DOHH2 (cell line): ENCODE measurements around the gene LCN2.

Source experiments
- H3F3A ChIP-seq: fragments of 200-600 bp; sonication (generic), shearing (Covaris generic); 2 replicates; pipeline ENCODE4 v1.6.0; 2016; ENCODE audit warnings: antibody characterized with exemption, mild to moderate bottlenecking; ENCODE audit not compliant: control insufficient read depth, insufficient read depth
- H3K27ac ChIP-seq: fragments of 200-600 bp; sonication (generic); 2 replicates; pipeline ENCODE4 v1.5.1; 2014; ENCODE audit warnings: low read depth, mild to moderate bottlenecking, low read length, moderate library complexity
- H3K27me3 ChIP-seq: fragments of 200-600 bp; sonication (generic); 2 replicates; pipeline ENCODE4 v1.6.1; 2014; ENCODE audit warnings: mild to moderate bottlenecking, low read length, mixed read lengths; ENCODE audit not compliant: control insufficient read depth
- H3K36me3 ChIP-seq: fragments of 200-600 bp; sonication (generic); 2 replicates; pipeline ENCODE4 v1.6.1; 2014; ENCODE audit warnings: mild to moderate bottlenecking, low read length, moderate library complexity, mixed read lengths; ENCODE audit not compliant: control insufficient read depth
- H3K4me1 ChIP-seq: fragments of 200-600 bp; sonication (generic); 2 replicates; pipeline ENCODE4 v1.6.1; 2014; ENCODE audit warnings: mild to moderate bottlenecking, low read length, mixed read lengths; ENCODE audit not compliant: control insufficient read depth
- H3K4me2 ChIP-seq: fragments of 200-600 bp; sonication (generic); 2 replicates; pipeline ENCODE4 v1.6.0; 2014; ENCODE audit warnings: mild to moderate bottlenecking, low read length, moderate library complexity
- H3K4me3 ChIP-seq: fragments of 200-600 bp; sonication (generic); 2 replicates; pipeline ENCODE4 v1.5.1; 2014; ENCODE audit warnings: mild to moderate bottlenecking, low read length, mixed read lengths
- H3K79me2 ChIP-seq: fragments of 200-600 bp; sonication (generic); 2 replicates; pipeline ENCODE4 v1.6.1; 2014; ENCODE audit warnings: mild to moderate bottlenecking, low read length, mixed read lengths; ENCODE audit not compliant: control insufficient read depth
- H3K9me2 ChIP-seq: fragments of 200-600 bp; sonication (generic); replicated peaks from 2 replicates; pipeline ENCODE4 v1.6.1; 2014; ENCODE audit warnings: mild to moderate bottlenecking, low read length, mixed read lengths; ENCODE audit not compliant: control insufficient read depth
- H3K9me3 ChIP-seq: fragments of 200-600 bp; sonication (generic); 2 replicates; pipeline ENCODE4 v1.6.1; 2014; ENCODE audit warnings: antibody characterized with exemption, low read length, mixed read lengths; ENCODE audit not compliant: control insufficient read depth, insufficient read depth
- H4K20me1 ChIP-seq: fragments of 200-600 bp; sonication (generic); 2 replicates; pipeline ENCODE4 v1.6.0; 2014; ENCODE audit warnings: low read depth, mild to moderate bottlenecking, antibody characterized with exemption, low read length, moderate library complexity; ENCODE audit not compliant: control insufficient read depth, insufficient read depth
- EZH2phosphoT487 ChIP-seq: fragments of 200-600 bp; sonication (generic); IDR thresholded peaks from 2 replicates; pipeline ENCODE4 v1.6.1; 2017; ENCODE audit warnings: borderline replicate concordance, mild to moderate bottlenecking, antibody characterized with exemption, low read length, moderate library complexity, mixed read lengths
- TF ChIP-seq, protein P1 (sequence below): fragments of 200-600 bp; sonication (generic); IDR thresholded peaks from one replicate; pipeline ENCODE4 v1.5.1; 2014; ENCODE audit warnings: antibody characterized with exemption, mild to moderate bottlenecking, low read depth, low read length; ENCODE audit not compliant: poor library complexity, severe bottlenecking

Gene LCN2

DNA sequence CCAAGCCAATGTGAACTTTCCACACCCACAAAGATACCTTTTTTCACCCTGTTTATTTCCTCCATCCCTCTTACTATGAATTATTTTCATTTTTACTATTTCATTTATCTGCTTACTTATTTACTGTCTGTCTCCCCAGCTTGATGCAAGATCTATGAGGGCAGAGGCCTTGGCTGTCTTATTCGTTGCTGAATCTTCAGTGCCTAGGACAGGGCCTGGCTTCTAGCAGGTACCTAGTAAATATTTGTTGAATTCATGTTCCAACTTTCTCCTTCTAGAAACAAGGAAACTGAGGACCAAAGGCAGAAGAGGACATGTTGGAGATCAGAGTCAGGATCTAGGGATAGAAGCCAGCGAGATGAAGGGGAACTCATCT is 53.4 kb downstream of the LCN2 start:
- H3K4me3 ChIP-seq: peak overlapping the region; percentile 52

More for the DNA sequence above, 53.4 kb downstream of the LCN2 start:
- Histone ChIP-seq H4K20me1 (no peaks in the 10 kb centered on the region), H3K27me3 (peaks cover 37% of the 10 kb centered on the region), H3K4me1 (peaks cover 16% of the 10 kb centered on the region), H3K36me3 (no peaks in the 10 kb centered on the region), H3K4me2 (peak overlapping the region; percentile 79), H3K9me2 (no peaks in the 10 kb centered on the region), H3K79me2 (no peaks in the 10 kb centered on the region), H3K9me3 (no peaks in the 10 kb centered on the region), H3F3A (no peaks in the 10 kb centered on the region), H3K27ac (no peak overlapping the region)
- TF ChIP-seq EZH2phosphoT487: no peak
- TF ChIP-seq, protein P1, sequence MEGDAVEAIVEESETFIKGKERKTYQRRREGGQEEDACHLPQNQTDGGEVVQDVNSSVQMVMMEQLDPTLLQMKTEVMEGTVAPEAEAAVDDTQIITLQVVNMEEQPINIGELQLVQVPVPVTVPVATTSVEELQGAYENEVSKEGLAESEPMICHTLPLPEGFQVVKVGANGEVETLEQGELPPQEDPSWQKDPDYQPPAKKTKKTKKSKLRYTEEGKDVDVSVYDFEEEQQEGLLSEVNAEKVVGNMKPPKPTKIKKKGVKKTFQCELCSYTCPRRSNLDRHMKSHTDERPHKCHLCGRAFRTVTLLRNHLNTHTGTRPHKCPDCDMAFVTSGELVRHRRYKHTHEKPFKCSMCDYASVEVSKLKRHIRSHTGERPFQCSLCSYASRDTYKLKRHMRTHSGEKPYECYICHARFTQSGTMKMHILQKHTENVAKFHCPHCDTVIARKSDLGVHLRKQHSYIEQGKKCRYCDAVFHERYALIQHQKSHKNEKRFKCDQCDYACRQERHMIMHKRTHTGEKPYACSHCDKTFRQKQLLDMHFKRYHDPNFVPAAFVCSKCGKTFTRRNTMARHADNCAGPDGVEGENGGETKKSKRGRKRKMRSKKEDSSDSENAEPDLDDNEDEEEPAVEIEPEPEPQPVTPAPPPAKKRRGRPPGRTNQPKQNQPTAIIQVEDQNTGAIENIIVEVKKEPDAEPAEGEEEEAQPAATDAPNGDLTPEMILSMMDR: no peak
